NCI-H1105 (cell line): ENCODE results near the gene SNCG.
"Not testable (repeated sequence)": the region's sequence is repeated elsewhere in the genome, so short reads cannot be mapped to it uniquely, and the experiment has no call there.

ENCODE experiments used
- DNase-seq: peaks from one replicate; lab custom pipeline; 2025; lab: John Stamatoyannopoulos, UW

Gene SNCG

GRCh38 chr10:86958116-86958900 lies at the start of gene SNCG:
Gene SNCG, plus strand, starts transcription at chr10:86958599. Its CDS starts 99 bp downstream, at chr10:86958698.
- DNase-seq: no peak

GRCh38 chr10:86914734-86915133 lies 43.7 kb upstream of the SNCG start:
- DNase-seq: no peak

GRCh38 chr10:86918022-86918471 lies 40.4 kb upstream of the SNCG start:
- DNase-seq: no peak

- DNase-seq: no peak
Observed at GRCh38 chr10:86922553-86922961, 35.8 kb upstream of the SNCG start.

GRCh38 chr10:86929468-86930380 lies 28.7 kb upstream of the SNCG start:
- no peak for DNase-seq

- DNase-seq: no peak
Observed at GRCh38 chr10:86931872-86932271, 26.5 kb upstream of the SNCG start.

GRCh38 chr10:86932674-86933073 lies 25.7 kb upstream of the SNCG start:
- no peak for DNase-seq

- DNase-seq: not testable (repeated sequence)
Observed at GRCh38 chr10:86934162-86934711, 24.2 kb upstream of the SNCG start.

- no peak for DNase-seq
Observed at GRCh38 chr10:86936661-86937501, 21.5 kb upstream of the SNCG start.

- no peak for DNase-seq
Observed at GRCh38 chr10:86937502-86938154, 20.8 kb upstream of the SNCG start.

GRCh38 chr10:86938260-86938659 lies 20.1 kb upstream of the SNCG start:
- no peak for DNase-seq

- not testable (repeated sequence) for DNase-seq
Observed at GRCh38 chr10:86940076-86940475, 18.3 kb upstream of the SNCG start.

- no peak for DNase-seq
Observed at GRCh38 chr10:86940677-86941076, 17.7 kb upstream of the SNCG start.

GRCh38 chr10:86941426-86941825 lies 17.0 kb upstream of the SNCG start:
- no peak for DNase-seq

- DNase-seq: no peak
Observed at GRCh38 chr10:86941991-86942421, 16.4 kb upstream of the SNCG start.

- DNase-seq: no peak
Observed at GRCh38 chr10:86942441-86943315, 15.7 kb upstream of the SNCG start.

- DNase-seq: no peak
Observed at GRCh38 chr10:86943316-86944030, 14.9 kb upstream of the SNCG start.

- DNase-seq: no peak
Observed at GRCh38 chr10:86944031-86944419, 14.4 kb upstream of the SNCG start.

GRCh38 chr10:86944471-86944870 lies 13.9 kb upstream of the SNCG start:
- DNase-seq: no peak
